IPS DF 6.9 (cell line): ENCODE results near the gene SHPK.
"Not testable (repeated sequence)": the region's sequence is repeated elsewhere in the genome, so short reads cannot be mapped to it uniquely, and the experiment has no call there.

Experiments
- DNase-seq: peaks from one replicate; pipeline ENCODE4 v3.0.0-alpha.2; 2013; ENCODE audit warnings: low read depth, low spot score
- H3K27ac ChIP-seq: one replicate; pipeline ENCODE4 v1.5.1; 2013; ENCODE audit warnings: low read length, control low read depth
- H3K27me3 ChIP-seq: 2 replicates; pipeline ENCODE4 v1.6.1; 2013; ENCODE audit warnings: mild to moderate bottlenecking, low read length; ENCODE audit not compliant: control insufficient read depth, insufficient read depth
- H3K36me3 ChIP-seq: 2 replicates; pipeline ENCODE4 v1.6.1; 2013; ENCODE audit warnings: low read length; ENCODE audit not compliant: control insufficient read depth, insufficient read depth
- H3K4me1 ChIP-seq: 2 replicates; pipeline ENCODE4 v1.6.1; 2013; ENCODE audit warnings: low read length; ENCODE audit not compliant: control insufficient read depth, insufficient read depth
- H3K4me3 ChIP-seq: 2 replicates; pipeline ENCODE4 v1.5.1; 2013; ENCODE audit warnings: mild to moderate bottlenecking, low read length
- H3K9me3 ChIP-seq: 2 replicates; pipeline ENCODE4 v1.6.1; 2013; ENCODE audit warnings: low read length, inconsistent platforms; ENCODE audit not compliant: control insufficient read depth, insufficient read depth
- WGBS: extraction: QIAGEN DNeasy Blood & Tissue Kit; methylation state at CpG from one replicate; pipeline ENCODE4 v1.1.7; 2013; ENCODE audit warnings: mixed read lengths, missing lambda C conversion rate; ENCODE audit not compliant: insufficient read length, insufficient coverage; 5-methylcytosine and 5-hydroxymethylcytosine counted together

Gene SHPK

GRCh38 chr17:3571043-3571900 lies 64.8 kb downstream of the SHPK start:
- no peaks in the 10 kb centered on the region for H3K27me3 ChIP-seq
- H3K9me3 ChIP-seq: no peaks in the 10 kb centered on the region
- H3K27ac ChIP-seq: no peak overlapping the region
- H3K4me3 ChIP-seq: no peak overlapping the region
- no peak for DNase-seq
- peaks cover 9% of the 10 kb centered on the region; the same call in 1 of the 2 replicates for H3K36me3 ChIP-seq
- no CpG with 5 or more reads among the region's 36 CpGs for WGBS
- H3K4me1 ChIP-seq: no peaks in the 10 kb centered on the region

DNA sequence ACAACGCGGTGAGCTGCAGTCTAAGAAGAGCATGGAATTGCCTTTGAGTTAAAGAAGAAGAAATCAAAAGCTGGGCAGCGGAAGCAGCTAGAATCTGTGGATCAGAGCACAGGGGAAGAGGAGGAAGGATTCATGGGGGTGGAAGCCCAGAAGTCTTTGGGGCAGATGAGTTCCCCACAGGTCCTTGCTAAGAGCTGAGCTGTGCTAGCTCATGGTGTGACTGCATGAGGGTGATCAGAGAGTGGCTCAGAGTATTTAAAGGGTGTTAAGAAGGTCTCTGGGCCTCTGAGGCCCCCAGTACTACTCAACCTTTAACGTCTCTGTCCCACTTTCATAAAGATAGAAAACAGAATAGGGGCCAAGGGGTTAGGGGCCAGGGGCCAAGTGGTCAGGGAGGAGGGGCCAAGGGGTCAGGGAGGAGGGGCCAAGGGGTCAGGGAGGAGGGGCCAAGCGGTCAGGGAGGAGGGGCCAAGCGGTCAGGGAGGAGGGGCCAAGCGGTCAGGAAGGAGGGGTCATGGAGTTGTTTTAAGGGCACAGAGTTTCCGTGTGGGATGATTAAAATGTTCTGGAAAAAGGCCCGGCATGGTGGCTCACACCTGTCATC lies 66.4 kb downstream of the SHPK start:
- DNase-seq: no peak

DNA sequence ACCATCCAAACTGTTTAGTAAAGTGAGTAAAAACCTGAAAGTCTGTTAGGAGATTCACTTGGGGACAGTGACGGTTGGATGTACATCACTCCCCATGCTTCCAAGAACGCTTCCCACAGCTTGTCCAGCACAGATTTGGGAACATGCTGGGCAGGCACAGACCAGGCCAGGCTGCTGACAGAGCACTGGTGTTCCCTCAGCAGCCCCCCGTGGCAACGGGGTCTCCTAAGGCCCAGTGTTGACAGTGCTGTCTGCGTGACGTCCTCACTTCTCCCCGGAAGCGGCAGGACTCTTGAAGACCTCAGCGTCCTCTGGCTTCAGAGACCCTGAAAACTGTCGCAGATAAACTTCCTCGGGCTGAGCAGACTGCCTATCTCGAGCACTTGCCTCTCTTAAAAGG lies 69.5 kb downstream of the SHPK start:
- peaks cover 9% of the 10 kb centered on the region; the same call in 1 of the 2 replicates for H3K36me3 ChIP-seq
- H3K27me3 ChIP-seq: no peaks in the 10 kb centered on the region
- H3K27ac ChIP-seq: no peak overlapping the region
- H3K4me1 ChIP-seq: no peaks in the 10 kb centered on the region
- H3K9me3 ChIP-seq: no peaks in the 10 kb centered on the region
- no CpG with 5 or more reads among the region's 12 CpGs for WGBS
- no peak overlapping the region for H3K4me3 ChIP-seq
- no peak for DNase-seq

More for the DNA sequence above, 66.4 kb downstream of the SHPK start:
- Histone ChIP-seq H3K9me3 (no peaks in the 10 kb centered on the region), H3K27ac (no peak overlapping the region), H3K36me3 (peaks cover 9% of the 10 kb centered on the region; the same call in 1 of the 2 replicates), H3K27me3 (no peaks in the 10 kb centered on the region), H3K4me3 (no peak overlapping the region), H3K4me1 (no peaks in the 10 kb centered on the region)
- no CpG with 5 or more reads among the region's 9 CpGs for WGBS

- no CpG with 5 or more reads among the region's 4 CpGs for WGBS
Observed at GRCh38 chr17:3565143-3565542, 70.9 kb downstream of the SHPK start.

DNA sequence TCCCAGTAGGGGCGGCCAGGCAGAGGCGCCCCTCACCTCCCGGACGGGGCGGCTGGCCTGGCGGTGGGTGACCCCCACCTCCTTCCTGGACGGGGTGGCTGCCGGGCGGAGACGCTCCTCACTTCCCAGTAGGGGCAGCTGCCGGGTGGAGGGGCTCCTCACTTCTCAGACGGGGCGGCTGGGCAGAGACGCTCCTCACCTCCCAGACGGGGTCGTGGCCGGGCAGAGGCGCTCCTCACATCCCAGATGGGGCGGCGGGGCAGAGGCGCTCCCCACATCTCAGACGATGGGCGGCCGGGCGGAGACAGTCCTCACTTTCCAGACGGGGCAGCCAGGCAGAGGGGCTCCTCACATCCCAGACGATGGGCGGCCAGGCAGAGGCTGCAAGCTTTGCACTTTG lies 71.8 kb downstream of the SHPK start:
- not testable (repeated sequence) for H3K4me1 ChIP-seq, H3K27me3 ChIP-seq, H3K9me3 ChIP-seq, H3K4me3 ChIP-seq, DNase-seq, H3K27ac ChIP-seq, H3K36me3 ChIP-seq
- WGBS: no CpG with 5 or more reads among the region's 28 CpGs

More at GRCh38 chr17:3565143-3565542, 70.9 kb downstream of the SHPK start:
- Histone ChIP-seq H3K27ac (no peak overlapping the region), H3K4me1 (no peaks in the 10 kb centered on the region), H3K36me3 (peaks cover 2% of the 10 kb centered on the region; the same call in 1 of the 2 replicates), H3K4me3 (no peak overlapping the region), H3K27me3 (no peaks in the 10 kb centered on the region), H3K9me3 (no peaks in the 10 kb centered on the region)
- DNase-seq: no peak

DNA sequence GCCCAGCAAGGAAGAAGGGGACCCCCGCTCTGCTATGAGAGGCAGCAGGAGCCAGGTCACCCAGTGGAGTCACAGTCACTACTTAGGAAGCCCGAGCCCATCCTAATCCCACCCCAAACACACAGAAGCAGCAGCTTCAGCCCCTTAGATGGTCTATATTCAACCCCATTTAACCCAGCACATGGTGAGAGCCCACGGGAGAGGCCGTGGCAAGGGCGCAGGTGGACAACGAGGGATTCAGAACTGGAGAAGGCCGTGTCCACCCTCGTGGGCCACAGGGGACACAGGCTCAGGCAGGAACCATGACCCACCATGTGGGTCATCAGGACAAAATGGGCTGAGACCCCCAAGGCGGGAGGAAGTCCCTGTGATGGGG lies 76.8 kb downstream of the SHPK start:
- DNase-seq: no peak
- Histone ChIP-seq H3K36me3 (no peaks in the 10 kb centered on the region), H3K4me3 (no peak overlapping the region), H3K27me3 (no peaks in the 10 kb centered on the region), H3K4me1 (no peaks in the 10 kb centered on the region; the same call in 1 of the 2 replicates), H3K27ac (no peak overlapping the region), H3K9me3 (no peaks in the 10 kb centered on the region)
- WGBS: no CpG with 5 or more reads among the region's 9 CpGs

- WGBS: no CpG with 5 or more reads among the region's 25 CpGs
- H3K27ac ChIP-seq: no peak overlapping the region
Observed at GRCh38 chr17:3558603-3559269, 77.3 kb downstream of the SHPK start.

More at GRCh38 chr17:3558603-3559269, 77.3 kb downstream of the SHPK start:
- H3K4me1 ChIP-seq: no peaks in the 10 kb centered on the region; the same call in 1 of the 2 replicates
- no peaks in the 10 kb centered on the region for H3K36me3 ChIP-seq
- H3K4me3 ChIP-seq: no peak overlapping the region
- H3K27me3 ChIP-seq: no peaks in the 10 kb centered on the region
- no peaks in the 10 kb centered on the region for H3K9me3 ChIP-seq
- DNase-seq: no peak
